Body of pancreas (tissue), 4 donors: Measurements from ENCODE around the gene GGN.

Experiments used
- CTCF ChIP-seq, 7 experiments: fragments of 450-650 bp in 4 of 7; fragments of 200-600 bp in 3 of 7; sonication (generic) in 3 of 7; IDR thresholded peaks; one replicate each; pipeline ENCODE4 v1.5.1; 2016 to 2019; ENCODE audit warnings: antibody characterized with exemption in 7 of 7
- POLR2A ChIP-seq, 3 donors: fragments of 450-650 bp; IDR thresholded peaks; one replicate each; pipeline ENCODE4 v1.6.1; 2016; ENCODE audit warnings: antibody characterized with exemption in 3 of 3, mild to moderate bottlenecking in 2 of 3

GRCh38 chr19:38417544-38418506 lies 30.0 kb upstream of the GGN start:
- TF ChIP-seq CTCF (IDR thresholded peaks at IDR 0.05) (no peak), POLR2A (IDR thresholded peaks at IDR 0.05) (no peak)
